NCI-H524 treated with DMSO at 0.1 percent for 48 hours (cell line): ENCODE data around the gene NNMT.
A peak's percentile ranks its signal among the peaks of the same experiment; 100 is the strongest.

Experiments
- DNase-seq: peaks from one replicate; lab custom pipeline; 2025; lab: John Stamatoyannopoulos, UW

NNMT gene

DNA sequence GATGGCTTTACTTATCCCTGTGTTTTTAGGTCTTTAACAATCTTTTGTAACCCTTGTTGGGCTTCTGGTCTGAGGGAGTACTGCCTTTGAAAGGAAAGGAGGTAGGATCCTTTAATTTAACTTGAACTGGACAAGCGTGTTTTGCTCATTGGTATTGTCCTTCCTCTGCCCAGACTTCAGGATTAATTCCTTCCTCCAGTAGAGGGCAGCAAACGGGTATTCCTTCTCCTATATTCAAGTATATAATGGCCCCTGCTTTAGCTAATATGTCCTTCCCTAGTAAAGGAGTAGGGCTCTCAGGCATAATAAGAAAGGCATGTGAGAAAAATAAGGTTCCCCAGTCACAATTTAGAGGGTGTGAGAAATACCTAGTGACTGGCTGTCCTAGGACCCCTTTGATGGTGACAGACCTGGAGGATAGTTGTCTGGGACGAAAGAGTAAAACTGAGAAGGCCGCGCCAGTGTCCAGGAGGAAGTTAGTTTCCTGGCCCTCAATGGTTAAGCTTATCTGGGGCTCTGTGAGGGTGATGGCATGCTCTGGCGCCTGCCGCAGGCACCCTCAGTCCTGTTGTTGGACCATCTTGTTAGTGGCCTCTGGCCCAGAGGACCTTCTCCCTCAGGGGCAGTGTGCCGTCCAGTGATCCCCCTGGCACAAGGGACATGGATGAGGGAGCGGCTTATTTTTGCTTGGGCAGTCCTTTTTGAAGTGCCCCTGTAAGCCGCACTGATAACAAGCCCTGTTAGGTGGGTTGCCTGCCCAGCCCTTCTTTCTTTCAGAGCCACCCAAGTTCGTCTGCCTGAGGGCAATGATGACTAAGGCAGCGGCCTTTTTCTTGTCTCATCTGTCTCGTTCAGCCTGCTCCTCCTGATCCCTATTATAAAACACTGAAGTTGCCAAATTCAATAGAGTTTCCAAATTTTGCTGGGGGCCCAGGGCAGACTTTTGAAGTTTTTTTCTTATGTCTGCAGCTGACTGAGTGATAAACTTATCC, 52.3 kb downstream of the NNMT start:
- DNase-seq, result peak; percentile 16

DNA sequence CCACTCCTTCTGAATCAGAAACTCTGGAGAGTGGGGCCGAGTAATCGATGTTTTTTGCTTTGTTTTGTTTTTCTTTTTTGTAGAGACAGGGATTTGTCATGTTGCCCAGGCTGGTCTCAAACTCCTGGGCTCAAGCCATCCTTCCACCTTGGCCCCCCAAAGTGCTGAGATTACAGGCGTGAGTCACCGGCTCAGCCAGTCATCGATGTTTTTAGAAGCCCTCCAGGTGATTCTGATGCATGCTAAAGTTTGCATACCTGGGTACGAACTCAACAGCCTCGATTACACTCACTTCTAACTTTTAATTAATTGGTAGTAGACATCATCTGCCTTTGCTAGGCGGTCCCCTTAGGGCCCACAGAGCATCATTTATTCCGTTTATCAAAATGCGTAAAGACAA, 53.8 kb downstream of the NNMT start:
- no peak for DNase-seq

DNA sequence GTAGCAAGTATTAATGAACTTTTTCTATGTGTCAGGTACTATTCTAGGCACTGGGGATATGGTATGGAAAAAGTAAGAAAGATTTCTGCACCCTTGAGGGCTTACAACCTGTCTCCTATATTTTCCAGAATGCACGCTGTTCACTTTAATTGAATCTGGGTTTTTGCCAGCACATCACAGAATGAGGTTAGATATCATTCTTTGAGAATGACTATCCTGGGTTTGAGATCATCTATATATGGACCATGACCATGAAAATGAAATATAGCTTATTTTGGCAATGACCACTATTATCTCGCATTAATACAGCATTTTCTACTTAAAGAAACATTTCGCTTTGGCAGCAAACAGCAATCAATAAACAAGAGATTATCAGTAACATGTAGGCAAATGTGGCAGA, 57.2 kb downstream of the NNMT start:
- DNase-seq, result no peak

DNA sequence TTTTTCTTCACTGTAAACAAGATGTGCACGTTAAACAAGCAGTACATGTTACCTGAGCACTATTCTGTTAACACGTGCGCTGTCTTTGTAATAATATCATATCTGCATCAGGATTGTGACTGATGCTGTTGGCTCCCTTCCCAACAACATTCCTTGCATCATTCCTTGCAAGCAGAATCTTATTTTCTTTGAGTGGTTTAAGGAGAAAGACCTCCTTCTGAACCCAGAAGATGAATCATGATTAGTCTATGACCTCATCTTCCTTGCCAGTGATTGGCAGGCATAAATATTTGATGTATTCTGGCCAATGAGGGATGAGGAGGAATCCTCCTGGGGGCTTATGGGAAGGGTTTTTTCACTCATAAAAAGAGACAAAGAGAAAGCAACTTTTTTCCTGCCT, 57.9 kb downstream of the NNMT start:
- no peak for DNase-seq

DNA sequence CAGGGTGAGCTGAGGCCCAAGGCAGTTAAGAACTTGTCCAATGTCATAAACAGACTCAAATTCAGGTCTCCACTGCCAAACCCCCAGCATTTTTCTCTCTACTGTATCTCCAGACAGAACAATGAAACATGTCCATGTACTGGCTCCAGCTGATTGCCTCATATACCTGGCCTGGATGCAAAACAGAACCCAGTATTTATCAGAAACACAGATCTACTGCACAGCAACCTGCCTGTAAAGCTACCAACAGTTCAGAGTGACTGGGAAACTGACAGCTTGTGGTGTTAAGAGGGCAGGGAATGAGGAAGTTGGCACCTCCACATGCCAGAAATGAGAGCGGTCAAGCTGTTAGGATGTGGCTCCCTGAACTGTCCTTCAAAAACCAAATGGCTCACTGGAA, 62.5 kb downstream of the NNMT start:
- DNase-seq, result no peak

DNA sequence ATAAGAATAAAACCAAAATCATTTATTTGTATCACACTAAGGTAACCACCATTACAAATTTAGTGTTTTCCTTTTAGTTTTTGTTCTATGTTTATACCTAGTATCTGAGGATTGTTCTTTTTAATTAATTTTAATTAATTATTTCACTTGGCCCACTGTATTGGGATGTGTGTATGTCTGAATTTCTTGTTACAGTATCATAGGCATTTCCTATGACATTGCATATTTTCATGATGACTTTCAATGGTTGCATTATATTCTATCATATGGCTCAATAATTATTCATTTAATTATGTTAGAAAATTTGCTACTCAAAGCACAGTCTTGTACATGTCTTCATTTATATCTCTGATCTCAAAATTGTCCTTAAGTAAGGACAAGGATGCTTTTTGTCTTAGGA, 63.1 kb downstream of the NNMT start:
- no peak for DNase-seq

DNA sequence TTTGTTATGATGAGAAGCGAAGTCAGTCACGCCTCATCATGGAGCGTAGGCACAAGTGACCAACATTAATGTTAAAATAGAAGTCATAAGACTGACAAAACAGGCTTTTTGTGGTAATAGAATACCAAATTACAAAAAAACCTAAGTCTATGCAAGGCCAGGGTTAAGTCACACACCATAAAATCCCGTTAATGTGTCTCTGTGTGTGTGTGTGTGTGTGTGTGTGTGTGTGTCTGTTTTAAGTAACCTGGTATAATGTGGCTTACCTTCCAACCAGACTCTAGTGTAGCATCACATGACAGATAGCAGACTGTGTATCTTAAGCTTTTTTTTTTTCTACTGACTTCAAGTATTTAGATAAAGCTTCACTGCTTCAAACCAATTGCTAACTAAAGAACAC, 66.1 kb downstream of the NNMT start:
- no peak for DNase-seq

DNA sequence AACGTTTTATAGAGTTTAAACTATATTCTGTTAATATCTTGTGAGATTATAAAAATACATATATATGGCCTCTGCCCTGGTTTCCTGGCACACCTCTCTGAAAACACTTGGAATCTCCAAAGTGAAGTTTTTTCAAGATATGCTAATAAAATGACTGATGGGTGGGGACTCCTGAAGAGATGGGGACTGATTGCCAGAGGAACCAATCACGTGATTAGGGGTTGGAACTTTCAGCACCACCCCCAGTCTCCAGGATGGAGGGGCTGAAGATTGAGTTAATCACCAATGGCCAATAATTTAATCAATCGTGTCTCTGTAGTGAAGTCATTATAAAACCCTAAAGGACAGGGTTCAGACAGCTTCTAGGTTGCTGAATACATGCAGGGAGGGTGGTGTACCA, 66.8 kb downstream of the NNMT start:
- DNase-seq, result no peak
